Lung (tissue), 12 donors: ENCODE results near the gene CYTH3. TPM values are rescaled to one million over a fixed set of nuclear protein-coding genes. Genes with fewer than 3 reads are reported as not detected.
A peak's percentile ranks its signal among the peaks of the same experiment; 100 is the strongest.

ENCODE experiments used
- ATAC-seq: fragments of 200-7000 bp; cut with Tn5 transposase; one replicate; pipeline ENCODE4 v1.9.1; 2020; ENCODE audit warnings: moderate number of reproducible peaks; ENCODE audit not compliant: insufficient read depth, low FRiP score
- DNase-seq, 3 donors: peaks; one replicate each; pipeline ENCODE4 v3.0.0-alpha.2; 2013 to 2017
- H3K27ac ChIP-seq, 2 donors: one replicate each; pipeline ENCODE4 v1.5.1; 2013; ENCODE audit warnings: mild to moderate bottlenecking in 2 of 2, moderate library complexity in 2 of 2, control low read depth in 1 of 2, inconsistent platforms in 1 of 2, low read depth in 1 of 2, low read length in 1 of 2
- H3K27me3 ChIP-seq, 3 donors: one replicate each; pipeline ENCODE4 v1.5.1; 2013; ENCODE audit warnings: low read length in 2 of 3; ENCODE audit not compliant: control insufficient read depth in 3 of 3, insufficient read depth in 3 of 3
- H3K36me3 ChIP-seq, 4 donors: one replicate each; pipeline ENCODE4 v1.5.1; 2013; ENCODE audit warnings: low read length in 4 of 4, mild to moderate bottlenecking in 1 of 4, moderate library complexity in 1 of 4; ENCODE audit not compliant: control insufficient read depth in 4 of 4, insufficient read depth in 4 of 4
- H3K4me1 ChIP-seq, 5 donors: one replicate each; pipeline ENCODE4 v1.5.1; 2013; ENCODE audit warnings: low read length in 5 of 5, mild to moderate bottlenecking in 2 of 5, moderate library complexity in 1 of 5; ENCODE audit not compliant: control insufficient read depth in 5 of 5, insufficient read depth in 5 of 5
- H3K4me3 ChIP-seq: one replicate; pipeline ENCODE4 v1.5.1; 2013; ENCODE audit warnings: mild to moderate bottlenecking, control low read depth, moderate library complexity
- H3K9ac ChIP-seq, 2 donors: one replicate each; pipeline ENCODE4 v1.5.1; 2013; ENCODE audit warnings: low read length in 2 of 2, control low read depth in 1 of 2; ENCODE audit not compliant: insufficient read depth in 1 of 2
- H3K9me3 ChIP-seq, 4 donors: one replicate each; pipeline ENCODE4 v1.5.1; 2013; ENCODE audit warnings: low read length in 3 of 4, mild to moderate bottlenecking in 1 of 4, moderate library complexity in 1 of 4; ENCODE audit not compliant: control insufficient read depth in 4 of 4, insufficient read depth in 3 of 4
- WGBS, 2 donors: extraction: QIAGEN DNeasy Blood & Tissue Kit; methylation state at CpG; one replicate each; pipeline ENCODE4 v1.1.7; 2013; 5-methylcytosine and 5-hydroxymethylcytosine counted together
- polyA plus RNA-seq, 2 donors: library from polyadenylated mRNA; stranded (reverse); fragments of 200-250 nt; gene quantifications; one replicate each; pipeline ENCODE4 v1.2.1, GENCODE V29; 2013
- total RNA-seq, 2 donors: library from RNA; depleted of rRNA in 1 of 2; stranded (reverse); fragments of >200 nt in 1 of 2; gene quantifications; one replicate each; pipeline ENCODE4 v1.2.1, GENCODE V29; 2014 to 2021
- TF ChIP-seq, protein P1 (sequence below): IDR thresholded peaks from 2 replicates; pipeline ENCODE4 v1.5.1; 2012; ENCODE audit warnings: mild to moderate bottlenecking; ENCODE audit errors: control extremely low read depth, extremely low read depth
- donor health status: control.
- donor health status: control.
- donor health status: Bipolar disorder and iron deficiency.
- donor health status: healthy.
- donor health status: DM: yes; HTN: yes; CAD: no.

Gene CYTH3
- total and polyA plus RNA-seq, 4 donors = 8.2 to 28.7 (median 15.5) TPM

DNA sequence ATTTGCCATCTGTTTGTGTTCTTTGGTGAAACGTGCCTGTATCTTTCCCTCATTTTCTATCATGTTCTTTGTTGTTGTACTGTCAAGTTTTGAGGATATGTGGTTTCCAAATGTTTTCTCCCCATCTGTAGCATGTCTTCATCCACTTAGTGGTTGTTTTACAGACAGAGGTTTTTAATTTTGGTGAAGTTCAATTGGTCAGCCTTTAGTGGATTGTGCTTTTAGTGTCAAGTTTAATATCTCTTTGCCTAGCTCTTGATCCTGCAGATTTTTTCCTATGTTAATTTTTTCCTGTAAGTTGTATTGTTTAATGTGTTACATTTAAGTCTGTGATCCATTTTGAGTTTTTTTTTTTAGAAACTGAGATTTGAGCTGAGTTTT, 145.3 kb downstream of the CYTH3 start:
- peaks cover 0 to 2% (median 0%) of the 10 kb centered on the region in 4 donors for H3K9me3 ChIP-seq
- no peak overlapping the region for H3K4me3 ChIP-seq
- H3K36me3 ChIP-seq = peaks cover 3 to 28% (median 18%) of the 10 kb centered on the region in 4 donors
- WGBS, 2 donors = 62 to 69% methylated on average over 1 of the region's 1 CpG
- DNase-seq = peak in 1 of 3 donors; percentile 13
- H3K4me1 ChIP-seq = no peaks in the 10 kb centered on the region
- ATAC-seq = no peak
- H3K27me3 ChIP-seq = no peaks in the 10 kb centered on the region
- no peak overlapping the region for H3K27ac ChIP-seq
- no peak overlapping the region for H3K9ac ChIP-seq
- TF ChIP-seq, protein P1, sequence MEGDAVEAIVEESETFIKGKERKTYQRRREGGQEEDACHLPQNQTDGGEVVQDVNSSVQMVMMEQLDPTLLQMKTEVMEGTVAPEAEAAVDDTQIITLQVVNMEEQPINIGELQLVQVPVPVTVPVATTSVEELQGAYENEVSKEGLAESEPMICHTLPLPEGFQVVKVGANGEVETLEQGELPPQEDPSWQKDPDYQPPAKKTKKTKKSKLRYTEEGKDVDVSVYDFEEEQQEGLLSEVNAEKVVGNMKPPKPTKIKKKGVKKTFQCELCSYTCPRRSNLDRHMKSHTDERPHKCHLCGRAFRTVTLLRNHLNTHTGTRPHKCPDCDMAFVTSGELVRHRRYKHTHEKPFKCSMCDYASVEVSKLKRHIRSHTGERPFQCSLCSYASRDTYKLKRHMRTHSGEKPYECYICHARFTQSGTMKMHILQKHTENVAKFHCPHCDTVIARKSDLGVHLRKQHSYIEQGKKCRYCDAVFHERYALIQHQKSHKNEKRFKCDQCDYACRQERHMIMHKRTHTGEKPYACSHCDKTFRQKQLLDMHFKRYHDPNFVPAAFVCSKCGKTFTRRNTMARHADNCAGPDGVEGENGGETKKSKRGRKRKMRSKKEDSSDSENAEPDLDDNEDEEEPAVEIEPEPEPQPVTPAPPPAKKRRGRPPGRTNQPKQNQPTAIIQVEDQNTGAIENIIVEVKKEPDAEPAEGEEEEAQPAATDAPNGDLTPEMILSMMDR = no peak

DNA sequence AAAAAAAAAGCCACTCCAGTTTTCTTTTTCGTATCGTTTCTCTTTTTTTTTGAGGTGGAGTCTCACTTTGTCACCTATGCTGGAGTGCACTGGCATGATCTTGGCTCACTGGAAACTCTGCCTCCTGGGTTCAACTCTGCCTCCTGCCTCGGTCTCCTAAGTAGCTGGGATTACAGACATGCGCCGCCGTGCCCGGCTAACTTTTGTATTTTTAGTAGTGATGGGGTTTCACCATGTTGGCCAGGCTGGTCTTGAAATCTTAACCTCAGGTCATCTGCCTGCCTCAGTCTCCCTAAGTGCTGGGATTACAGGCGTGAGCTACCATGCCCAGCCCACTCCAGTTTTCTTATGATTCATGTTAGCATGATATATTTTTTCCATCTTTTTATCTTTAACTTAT, 148.6 kb downstream of the CYTH3 start:
- DNase-seq (no peak), ATAC-seq (no peak)
- Histone ChIP-seq H3K27ac (no peak overlapping the region), H3K36me3 (peaks cover 16 to 42% (median 21%) of the 10 kb centered on the region in 4 donors), H3K9me3 (peaks cover 0 to 3% (median 0%) of the 10 kb centered on the region in 4 donors), H3K27me3 (no peaks in the 10 kb centered on the region), H3K9ac (no peak overlapping the region), H3K4me1 (no peaks in the 10 kb centered on the region), H3K4me3 (no peak overlapping the region)
- WGBS, 2 donors = 97 to 98% methylated on average over 8 of the region's 8 CpGs
- TF ChIP-seq, protein P1 = no peak

DNA sequence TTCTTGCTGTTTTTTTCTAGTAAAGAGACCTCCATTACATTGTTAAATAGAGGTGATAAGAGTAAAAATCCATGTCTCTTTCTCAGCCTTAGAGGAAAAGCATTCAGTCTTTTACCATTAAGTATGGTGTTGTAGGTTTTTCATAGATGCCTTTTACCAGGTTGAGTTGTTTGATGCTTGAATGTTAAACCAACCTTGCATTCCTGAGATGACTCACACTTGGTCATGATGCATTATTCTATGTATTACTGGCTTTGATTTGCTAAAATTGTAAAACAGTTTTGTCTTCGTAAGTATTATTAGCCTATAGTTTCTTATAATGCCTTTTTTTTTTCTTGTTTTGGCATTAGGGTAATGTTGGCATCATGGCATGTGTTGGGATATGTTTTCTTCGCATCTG, 151.3 kb downstream of the CYTH3 start:
- TF ChIP-seq, protein P1 = no peak
- Histone ChIP-seq H3K4me1 (no peaks in the 10 kb centered on the region), H3K36me3 (peaks cover 19 to 47% (median 32%) of the 10 kb centered on the region in 4 donors), H3K27me3 (no peaks in the 10 kb centered on the region), H3K9ac (no peak overlapping the region), H3K4me3 (no peak overlapping the region), H3K9me3 (peaks cover 0 to 3% (median 0%) of the 10 kb centered on the region in 4 donors), H3K27ac (no peak overlapping the region)
- ATAC-seq (no peak), DNase-seq (no peak)
- WGBS, 2 donors = 80 to 98% methylated on average over 2 of the region's 2 CpGs

DNA sequence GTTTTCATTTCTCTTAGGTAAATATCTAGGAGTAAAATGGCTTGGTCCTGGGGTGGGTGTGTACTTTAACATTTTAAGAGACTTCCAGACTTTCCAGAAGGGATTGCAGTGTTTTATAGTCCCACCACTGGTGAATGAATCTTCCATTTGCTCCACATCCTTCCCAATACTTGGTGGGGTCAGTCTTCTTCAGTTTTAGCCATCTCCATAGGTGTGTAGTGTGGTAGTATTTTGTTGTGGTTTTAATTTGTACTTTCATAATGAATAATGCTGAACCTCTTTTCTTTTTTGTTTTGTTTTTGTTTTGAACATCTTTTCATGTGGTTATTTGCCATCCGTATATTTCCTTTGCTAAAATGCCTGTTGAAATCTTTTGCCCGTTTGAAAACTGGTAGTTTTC, 154.9 kb downstream of the CYTH3 start:
- Histone ChIP-seq H3K9me3 (peaks cover 0 to 1% (median 0%) of the 10 kb centered on the region in 4 donors), H3K27ac (no peak overlapping the region), H3K4me1 (no peaks in the 10 kb centered on the region), H3K9ac (no peak overlapping the region), H3K4me3 (no peak overlapping the region), H3K27me3 (no peaks in the 10 kb centered on the region), H3K36me3 (peaks cover 29 to 53% (median 40%) of the 10 kb centered on the region in 4 donors)
- TF ChIP-seq, protein P1 = no peak
- ATAC-seq (no peak), DNase-seq (no peak)
- WGBS, 2 donors = 87 to 90% methylated on average over 2 of the region's 2 CpGs
